ENCODE results near the gene ARNT2. TPM values are rescaled to one million over a fixed set of nuclear protein-coding genes. Genes with fewer than 3 reads are reported as not detected.

ARNT2 gene
- total and polyA plus RNA-seq, 2 experiments from 2014 or later, result 3.9 to 5.3 TPM

DNA sequence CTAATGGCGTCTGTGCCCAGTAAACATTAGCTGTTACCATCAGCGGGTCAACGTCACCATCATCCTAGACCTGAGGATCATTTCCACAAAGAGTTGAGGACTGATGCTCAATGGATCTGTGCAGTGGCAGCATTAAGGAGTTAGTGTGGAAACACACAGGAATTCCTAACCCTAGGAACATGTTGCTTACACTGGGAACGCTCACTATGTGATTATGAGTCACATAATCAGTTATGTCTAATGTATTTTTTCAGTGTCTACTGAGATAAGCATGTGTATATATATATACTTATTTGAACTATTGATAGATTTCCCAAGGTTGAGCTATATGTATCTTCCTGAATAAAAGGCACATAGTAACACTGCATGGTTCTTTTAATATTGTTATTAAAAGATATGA is 19.0 kb downstream of the ARNT2 start:
- no peaks in the 10 kb centered on the region for H3K9me3 ChIP-seq (ENCODE audit: low read depth)
- H3K79me2 ChIP-seq, result no peaks in the 10 kb centered on the region
- no peaks in the 10 kb centered on the region for H3K27me3 ChIP-seq
- H3K27ac ChIP-seq, result no peak overlapping the region
- no peak for DNase-seq (ENCODE audit: low spot score)
- H3K4me3 ChIP-seq, result no peak overlapping the region
- no peak for TF ChIP-seq EZH2 (IDR thresholded peaks at IDR 0.05; ENCODE audit: borderline replicate concordance)
- 88% methylated on average over 4 of the region's 4 CpGs for WGBS (ENCODE audit: low lambda C conversion rate, missing lambda C conversion rate)
- H3K4me1 ChIP-seq (ENCODE audit: insufficient read depth), result no peaks in the 10 kb centered on the region
- no peak overlapping the region for H2AFZ ChIP-seq
- no peaks in the 10 kb centered on the region for H4K20me1 ChIP-seq (ENCODE audit: insufficient read depth, poor library complexity, severe bottlenecking)
- no peaks in the 10 kb centered on the region for H3K9me2 ChIP-seq (replicated peaks; ENCODE audit: insufficient read depth)
- H3K4me2 ChIP-seq, result no peak overlapping the region
- no peaks in the 10 kb centered on the region for H3K36me3 ChIP-seq (replicated peaks; ENCODE audit: insufficient read depth, low read depth)

DNA sequence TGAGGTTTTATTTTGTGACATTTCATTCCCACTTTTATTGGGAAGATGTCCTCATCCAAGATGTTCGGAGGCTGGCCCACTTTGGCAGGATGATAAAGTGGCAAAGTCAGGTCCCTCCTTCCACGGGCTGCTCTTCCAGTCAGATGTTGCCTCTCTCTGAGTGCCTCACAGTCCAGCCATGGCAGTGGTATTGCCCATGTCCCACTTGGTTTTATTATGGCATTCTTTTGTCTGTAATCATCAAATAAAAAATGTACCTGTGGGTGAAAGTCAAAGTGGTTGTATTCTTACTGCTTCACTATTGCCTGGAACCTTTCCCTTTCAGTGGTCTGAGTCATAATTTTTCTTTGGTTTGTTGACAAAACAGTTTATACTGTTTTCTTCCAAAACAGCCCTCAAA is 20.2 kb downstream of the ARNT2 start:
- Histone ChIP-seq H3K36me3 (replicated peaks; ENCODE audit: insufficient read depth, low read depth) (no peaks in the 10 kb centered on the region), H2AFZ (no peak overlapping the region), H3K27me3 (no peaks in the 10 kb centered on the region), H3K4me3 (no peak overlapping the region), H3K79me2 (no peaks in the 10 kb centered on the region), H3K27ac (no peak overlapping the region), H3K4me1 (ENCODE audit: insufficient read depth) (no peaks in the 10 kb centered on the region), H3K4me2 (no peak overlapping the region), H3K9me2 (replicated peaks; ENCODE audit: insufficient read depth) (no peaks in the 10 kb centered on the region), H4K20me1 (ENCODE audit: insufficient read depth, poor library complexity, severe bottlenecking) (no peaks in the 10 kb centered on the region), H3K9me3 (ENCODE audit: low read depth) (no peaks in the 10 kb centered on the region)
- no peak for DNase-seq (ENCODE audit: low spot score)
- TF ChIP-seq EZH2phosphoT487 (IDR thresholded peaks at IDR 0.05; ENCODE audit: low read depth, severe bottlenecking, unreplicated experiment), result no peak
- TF ChIP-seq, protein P1, sequence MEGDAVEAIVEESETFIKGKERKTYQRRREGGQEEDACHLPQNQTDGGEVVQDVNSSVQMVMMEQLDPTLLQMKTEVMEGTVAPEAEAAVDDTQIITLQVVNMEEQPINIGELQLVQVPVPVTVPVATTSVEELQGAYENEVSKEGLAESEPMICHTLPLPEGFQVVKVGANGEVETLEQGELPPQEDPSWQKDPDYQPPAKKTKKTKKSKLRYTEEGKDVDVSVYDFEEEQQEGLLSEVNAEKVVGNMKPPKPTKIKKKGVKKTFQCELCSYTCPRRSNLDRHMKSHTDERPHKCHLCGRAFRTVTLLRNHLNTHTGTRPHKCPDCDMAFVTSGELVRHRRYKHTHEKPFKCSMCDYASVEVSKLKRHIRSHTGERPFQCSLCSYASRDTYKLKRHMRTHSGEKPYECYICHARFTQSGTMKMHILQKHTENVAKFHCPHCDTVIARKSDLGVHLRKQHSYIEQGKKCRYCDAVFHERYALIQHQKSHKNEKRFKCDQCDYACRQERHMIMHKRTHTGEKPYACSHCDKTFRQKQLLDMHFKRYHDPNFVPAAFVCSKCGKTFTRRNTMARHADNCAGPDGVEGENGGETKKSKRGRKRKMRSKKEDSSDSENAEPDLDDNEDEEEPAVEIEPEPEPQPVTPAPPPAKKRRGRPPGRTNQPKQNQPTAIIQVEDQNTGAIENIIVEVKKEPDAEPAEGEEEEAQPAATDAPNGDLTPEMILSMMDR (IDR thresholded peaks at IDR 0.05; ENCODE audit: poor library complexity), result no peak
- TF ChIP-seq EZH2 (IDR thresholded peaks at IDR 0.05; ENCODE audit: borderline replicate concordance), result no peak
- 96% methylated on average over 2 of the region's 2 CpGs for WGBS (ENCODE audit: low lambda C conversion rate, missing lambda C conversion rate)

DNA sequence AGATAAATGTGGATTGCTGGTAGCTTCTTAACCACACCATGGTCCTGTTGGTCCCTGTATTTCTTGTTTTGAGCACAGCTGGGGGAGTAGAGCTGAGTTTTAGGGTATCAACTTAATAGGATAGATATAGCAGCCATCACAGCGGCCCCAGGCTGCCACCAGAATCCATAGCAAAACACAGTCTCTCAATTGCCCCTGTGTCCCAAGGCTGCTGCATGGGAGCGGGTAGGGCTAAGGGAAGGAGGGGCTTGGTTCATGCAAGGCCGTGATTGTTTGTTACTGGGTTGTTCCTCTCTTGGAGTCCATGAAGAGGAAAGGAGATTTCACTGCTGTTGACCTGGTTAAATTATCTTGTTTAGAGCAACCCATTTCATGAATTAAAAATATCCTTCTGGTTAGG is 22.1 kb downstream of the ARNT2 start:
- no peaks in the 10 kb centered on the region for H3K27me3 ChIP-seq
- no peaks in the 10 kb centered on the region for H4K20me1 ChIP-seq (ENCODE audit: insufficient read depth, poor library complexity, severe bottlenecking)
- TF ChIP-seq EZH2 (IDR thresholded peaks at IDR 0.05; ENCODE audit: borderline replicate concordance) (no peak), EZH2phosphoT487 (IDR thresholded peaks at IDR 0.05; ENCODE audit: low read depth, severe bottlenecking, unreplicated experiment) (no peak)
- TF ChIP-seq, protein P1 (IDR thresholded peaks at IDR 0.05; ENCODE audit: poor library complexity), result no peak
- no peaks in the 10 kb centered on the region for H3K79me2 ChIP-seq
- no peaks in the 10 kb centered on the region for H3K4me1 ChIP-seq (ENCODE audit: insufficient read depth)
- H3K36me3 ChIP-seq (replicated peaks; ENCODE audit: insufficient read depth, low read depth), result no peaks in the 10 kb centered on the region
- no peak overlapping the region for H3K27ac ChIP-seq
- no peak overlapping the region for H3K4me3 ChIP-seq
- 93% methylated on average over 3 of the region's 3 CpGs for WGBS (ENCODE audit: low lambda C conversion rate, missing lambda C conversion rate)
- H3K4me2 ChIP-seq, result no peak overlapping the region
- no peaks in the 10 kb centered on the region for H3K9me3 ChIP-seq (ENCODE audit: low read depth)
- DNase-seq (ENCODE audit: low spot score), result no peak
- no peak overlapping the region for H2AFZ ChIP-seq
- no peaks in the 10 kb centered on the region for H3K9me2 ChIP-seq (replicated peaks; ENCODE audit: insufficient read depth)

DNA sequence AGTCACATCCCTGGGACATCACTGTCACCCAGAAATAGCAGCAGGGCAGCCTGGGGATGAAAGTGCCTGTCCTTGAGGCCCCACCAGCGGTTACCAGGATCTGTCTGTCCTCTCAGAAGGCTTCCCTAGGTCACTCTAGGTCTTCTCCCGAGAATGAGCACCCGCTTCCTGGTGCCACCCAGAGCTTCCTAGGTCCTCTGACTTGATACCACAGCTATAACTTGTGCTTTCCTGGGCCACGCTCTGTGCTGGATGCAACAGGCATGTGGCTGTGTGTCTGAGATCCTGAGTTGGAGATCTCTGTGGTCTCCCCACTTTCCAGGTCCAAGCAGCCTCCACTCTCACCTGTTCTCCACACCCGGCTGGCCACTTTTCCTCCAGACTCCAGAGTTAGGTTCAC is 25.8 kb downstream of the ARNT2 start:
- Histone ChIP-seq H3K27me3 (no peaks in the 10 kb centered on the region), H3K36me3 (replicated peaks; ENCODE audit: insufficient read depth, low read depth) (no peaks in the 10 kb centered on the region), H3K9me3 (ENCODE audit: low read depth) (no peaks in the 10 kb centered on the region), H3K79me2 (no peaks in the 10 kb centered on the region), H3K4me1 (ENCODE audit: insufficient read depth) (no peaks in the 10 kb centered on the region), H3K4me2 (no peak overlapping the region), H4K20me1 (ENCODE audit: insufficient read depth, poor library complexity, severe bottlenecking) (no peaks in the 10 kb centered on the region), H2AFZ (no peak overlapping the region), H3K9me2 (replicated peaks; ENCODE audit: insufficient read depth) (no peaks in the 10 kb centered on the region), H3K4me3 (no peak overlapping the region), H3K27ac (no peak overlapping the region)
- WGBS (ENCODE audit: low lambda C conversion rate, missing lambda C conversion rate), result 97% methylated on average over 5 of the region's 5 CpGs
- no peak for DNase-seq (ENCODE audit: low spot score)
- TF ChIP-seq, protein P1 (IDR thresholded peaks at IDR 0.05; ENCODE audit: poor library complexity), result no peak
- TF ChIP-seq EZH2 (IDR thresholded peaks at IDR 0.05; ENCODE audit: borderline replicate concordance), result no peak
- no peak for TF ChIP-seq EZH2phosphoT487 (IDR thresholded peaks at IDR 0.05; ENCODE audit: low read depth, severe bottlenecking, unreplicated experiment)

Measured in hepatocyte (in vitro differentiated cells).